NCI-H526 (cell line): ENCODE data around the gene AIG1.
"Not testable (repeated sequence)": the region's sequence is repeated elsewhere in the genome, so short reads cannot be mapped to it uniquely, and the experiment has no call there.

ENCODE experiments used
- DNase-seq, 2 experiments: peaks; one replicate each; lab custom pipeline; 2025; lab: John Stamatoyannopoulos, UW

Gene AIG1

GRCh38 chr6:143055891-143056290, 4.8 kb upstream of the AIG1 start:
- DNase-seq, result no peak

- DNase-seq, result no peak
Observed at GRCh38 chr6:143058987-143059386, 1.7 kb upstream of the AIG1 start.

GRCh38 chr6:143059663-143060353, 881 bp upstream of the AIG1 start:
- peak; percentile 33 to 37 for DNase-seq

- DNase-seq, result peak; percentile 78 to 92
Observed at GRCh38 chr6:143060354-143060805, 309 bp upstream of the AIG1 start.

GRCh38 chr6:143061597-143062385, 1.1 kb downstream of the AIG1 start:
- peak; percentile 77 to 87 for DNase-seq

GRCh38 chr6:143062551-143062950, 1.9 kb downstream of the AIG1 start:
- peak in 1 of 2 experiments; percentile 48 for DNase-seq

GRCh38 chr6:143063631-143064030, 2.9 kb downstream of the AIG1 start:
- DNase-seq, result no peak

- no peak for DNase-seq
Observed at GRCh38 chr6:143064271-143064670, 3.6 kb downstream of the AIG1 start.

- no peak for DNase-seq
Observed at GRCh38 chr6:143064951-143065683, 4.4 kb downstream of the AIG1 start.

- DNase-seq, result peak; percentile 76 to 85
Observed at GRCh38 chr6:143068001-143068400, 7.3 kb downstream of the AIG1 start.

GRCh38 chr6:143074101-143074500, 13.4 kb downstream of the AIG1 start:
- no peak for DNase-seq

- DNase-seq, result no peak
Observed at GRCh38 chr6:143074670-143075318, 14.1 kb downstream of the AIG1 start.

GRCh38 chr6:143078468-143079324, 18.0 kb downstream of the AIG1 start:
- DNase-seq, result no peak

GRCh38 chr6:143079325-143079640, 18.6 kb downstream of the AIG1 start:
- no peak for DNase-seq

GRCh38 chr6:143082274-143082673, 21.6 kb downstream of the AIG1 start:
- not testable (repeated sequence) for DNase-seq

- DNase-seq, result not testable (repeated sequence)
Observed at GRCh38 chr6:143084019-143084418, 23.3 kb downstream of the AIG1 start.

GRCh38 chr6:143087335-143087734, 26.6 kb downstream of the AIG1 start:
- not testable (repeated sequence) for DNase-seq

- DNase-seq, result no peak
Observed at GRCh38 chr6:143087856-143088255, 27.2 kb downstream of the AIG1 start.

GRCh38 chr6:143090314-143091044, 29.8 kb downstream of the AIG1 start:
- DNase-seq, result no peak

GRCh38 chr6:143092768-143093167, 32.1 kb downstream of the AIG1 start:
- DNase-seq, result no peak

- DNase-seq, result no peak
Observed at GRCh38 chr6:143093290-143093689, 32.6 kb downstream of the AIG1 start.
